ENCODE results near the gene AKT3.
"Not testable (repeated sequence)": the region's sequence is repeated elsewhere in the genome, so short reads cannot be mapped to it uniquely, and the experiment has no call there.

The AKT3 gene

GRCh38 chr1:243667133-243667532 is 182.9 kb downstream of the AKT3 start:
- no peak overlapping the region for H3K4me3 ChIP-seq (ENCODE audit: low read length)
- no peak for DNase-seq (ENCODE audit: low read depth)
- no peak for TF ChIP-seq CTCF (conservative IDR thresholded peaks at IDR 0.05; ENCODE audit: low read depth, low read length)

GRCh38 chr1:243663651-243664050 is 186.4 kb downstream of the AKT3 start:
- no peak for DNase-seq (ENCODE audit: low read depth)

GRCh38 chr1:243662169-243662568 is 187.9 kb downstream of the AKT3 start:
- DNase-seq (ENCODE audit: low read depth); H3K4me3 ChIP-seq (ENCODE audit: low read length): not testable (repeated sequence)

More at GRCh38 chr1:243663651-243664050, 186.4 kb downstream of the AKT3 start:
- H3K4me3 ChIP-seq (ENCODE audit: low read length): no peak overlapping the region
- no peak for TF ChIP-seq CTCF (conservative IDR thresholded peaks at IDR 0.05; ENCODE audit: low read depth, low read length)

GRCh38 chr1:243658594-243659105 is 191.4 kb downstream of the AKT3 start:
- no peak for TF ChIP-seq CTCF (conservative IDR thresholded peaks at IDR 0.05; ENCODE audit: low read depth, low read length)

GRCh38 chr1:243657793-243658192 is 192.2 kb downstream of the AKT3 start:
- DNase-seq (ENCODE audit: low read depth): no peak
- no peak for TF ChIP-seq CTCF (conservative IDR thresholded peaks at IDR 0.05; ENCODE audit: low read depth, low read length)
- no peak overlapping the region for H3K4me3 ChIP-seq (ENCODE audit: low read length)

More at GRCh38 chr1:243658594-243659105, 191.4 kb downstream of the AKT3 start:
- no peak for DNase-seq (ENCODE audit: low read depth)
- no peak overlapping the region for H3K4me3 ChIP-seq (ENCODE audit: low read length)

- not testable (repeated sequence) for DNase-seq (ENCODE audit: low read depth); H3K4me3 ChIP-seq (ENCODE audit: low read length)
These were observed 200.5 kb downstream of the AKT3 start for GRCh38 chr1:243649530-243649929.

- no peak for TF ChIP-seq CTCF (conservative IDR thresholded peaks at IDR 0.05; ENCODE audit: low read depth, low read length)
- H3K4me3 ChIP-seq (ENCODE audit: low read length): no peak overlapping the region
These were observed 203.2 kb downstream of the AKT3 start for GRCh38 chr1:243646841-243647240.

GRCh38 chr1:243645281-243645680 is 204.8 kb downstream of the AKT3 start:
- no peak for DNase-seq (ENCODE audit: low read depth)
- TF ChIP-seq CTCF (conservative IDR thresholded peaks at IDR 0.05; ENCODE audit: low read depth, low read length): no peak
- H3K4me3 ChIP-seq (ENCODE audit: low read length): no peak overlapping the region

More at GRCh38 chr1:243646841-243647240, 203.2 kb downstream of the AKT3 start:
- no peak for DNase-seq (ENCODE audit: low read depth)
